Progenitor cell of endocrine pancreas (in vitro differentiated cells): Measurements from ENCODE around the gene LMO7. TPM values are rescaled to one million over a fixed set of nuclear protein-coding genes. Genes with fewer than 3 reads are reported as not detected.

Source experiments
- DNase-seq: peaks from one replicate; pipeline ENCODE4 v3.0.0; 2021; ENCODE audit warnings: low spot score; ENCODE audit not compliant: unreplicated experiment
- H3K27ac Mint-ChIP-seq: 2 replicates; pipeline ENCODE4 v1.8.0; 2021; ENCODE audit warnings: mild to moderate bottlenecking, moderate library complexity, mixed read lengths
- H3K27me3 Mint-ChIP-seq: 2 replicates; pipeline ENCODE4 v1.8.0; 2021; ENCODE audit warnings: mixed read lengths
- H3K36me3 Mint-ChIP-seq: 2 replicates; pipeline ENCODE4 v1.8.0; 2022; ENCODE audit warnings: mixed read lengths; ENCODE audit not compliant: insufficient read depth
- H3K4me1 Mint-ChIP-seq: 2 replicates; pipeline ENCODE4 v1.8.0; 2021; ENCODE audit warnings: low read depth, mixed read lengths
- H3K4me3 Mint-ChIP-seq: 2 replicates; pipeline ENCODE4 v1.8.0; 2021; ENCODE audit warnings: low read depth, mild to moderate bottlenecking, moderate library complexity, mixed read lengths
- H3K9me3 Mint-ChIP-seq: 2 replicates; pipeline ENCODE4 v1.8.0; 2021; ENCODE audit warnings: low read depth, mixed read lengths
- total RNA-seq: library from RNA; stranded (reverse); gene quantifications from 2 replicates; pipeline ENCODE4 v1.2.1, GENCODE V29; 2021
- TF ChIP-seq, protein P1 (sequence below): fragments of 200-600 bp; sonication (generic); IDR thresholded peaks from one replicate; pipeline ENCODE4 v1.5.0; 2021; ENCODE audit warnings: antibody characterized with exemption, mild to moderate bottlenecking; ENCODE audit not compliant: unreplicated experiment

Gene LMO7
- total RNA-seq, 1 donor from 2014 or later, result 15.0 TPM

DNA sequence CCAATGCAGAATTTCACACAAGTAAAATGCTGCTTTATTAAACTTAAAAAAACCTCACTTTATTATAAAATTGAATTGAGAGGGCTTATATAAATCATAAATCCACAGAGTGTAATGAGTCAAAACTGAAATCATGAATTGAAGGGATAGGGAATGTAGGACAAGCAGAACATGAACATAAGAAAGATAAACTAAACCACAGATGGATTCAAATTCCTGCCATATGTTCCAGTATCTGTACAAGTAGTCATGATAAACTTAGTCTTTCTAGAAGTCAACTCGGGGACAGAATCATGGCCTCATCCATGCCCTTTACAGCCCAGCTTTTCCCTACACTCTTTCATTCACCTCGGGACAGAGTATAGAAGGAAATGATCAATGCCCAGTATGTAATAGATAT is 16.6 kb downstream of the LMO7 start:
- H3K9me3 Mint-ChIP-seq, result no peaks in the 10 kb centered on the region
- TF ChIP-seq, protein P1, sequence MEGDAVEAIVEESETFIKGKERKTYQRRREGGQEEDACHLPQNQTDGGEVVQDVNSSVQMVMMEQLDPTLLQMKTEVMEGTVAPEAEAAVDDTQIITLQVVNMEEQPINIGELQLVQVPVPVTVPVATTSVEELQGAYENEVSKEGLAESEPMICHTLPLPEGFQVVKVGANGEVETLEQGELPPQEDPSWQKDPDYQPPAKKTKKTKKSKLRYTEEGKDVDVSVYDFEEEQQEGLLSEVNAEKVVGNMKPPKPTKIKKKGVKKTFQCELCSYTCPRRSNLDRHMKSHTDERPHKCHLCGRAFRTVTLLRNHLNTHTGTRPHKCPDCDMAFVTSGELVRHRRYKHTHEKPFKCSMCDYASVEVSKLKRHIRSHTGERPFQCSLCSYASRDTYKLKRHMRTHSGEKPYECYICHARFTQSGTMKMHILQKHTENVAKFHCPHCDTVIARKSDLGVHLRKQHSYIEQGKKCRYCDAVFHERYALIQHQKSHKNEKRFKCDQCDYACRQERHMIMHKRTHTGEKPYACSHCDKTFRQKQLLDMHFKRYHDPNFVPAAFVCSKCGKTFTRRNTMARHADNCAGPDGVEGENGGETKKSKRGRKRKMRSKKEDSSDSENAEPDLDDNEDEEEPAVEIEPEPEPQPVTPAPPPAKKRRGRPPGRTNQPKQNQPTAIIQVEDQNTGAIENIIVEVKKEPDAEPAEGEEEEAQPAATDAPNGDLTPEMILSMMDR, result no peak
- H3K4me1 Mint-ChIP-seq, result no peaks in the 10 kb centered on the region
- H3K36me3 Mint-ChIP-seq, result no peaks in the 10 kb centered on the region
- H3K4me3 Mint-ChIP-seq, result no peak overlapping the region
- no peak overlapping the region for H3K27ac Mint-ChIP-seq
- no peak for DNase-seq
- no peaks in the 10 kb centered on the region for H3K27me3 Mint-ChIP-seq

GRCh38 chr13:75656425-75656989 is 20.4 kb downstream of the LMO7 start:
- H3K27me3 Mint-ChIP-seq, result no peaks in the 10 kb centered on the region
- H3K27ac Mint-ChIP-seq, result no peak overlapping the region
- no peak for DNase-seq
- TF ChIP-seq, protein P1, result no peak
- peaks cover 2% of the 10 kb centered on the region for H3K36me3 Mint-ChIP-seq
- H3K4me3 Mint-ChIP-seq, result no peak overlapping the region
- H3K9me3 Mint-ChIP-seq, result peaks cover 4% of the 10 kb centered on the region
- peaks cover 2% of the 10 kb centered on the region for H3K4me1 Mint-ChIP-seq

- Mint-ChIP-seq H3K4me1 (peaks cover 2% of the 10 kb centered on the region), H3K4me3 (no peak overlapping the region), H3K36me3 (peaks cover 2% of the 10 kb centered on the region), H3K9me3 (peaks cover 4% of the 10 kb centered on the region), H3K27me3 (no peaks in the 10 kb centered on the region), H3K27ac (no peak overlapping the region)
- TF ChIP-seq, protein P1, result no peak
- no peak for DNase-seq
Observed at GRCh38 chr13:75657111-75657510, 21.0 kb downstream of the LMO7 start.

- no peak overlapping the region for H3K4me3 Mint-ChIP-seq
- TF ChIP-seq, protein P1, result no peak
- H3K9me3 Mint-ChIP-seq, result peaks cover 8% of the 10 kb centered on the region
- H3K4me1 Mint-ChIP-seq, result peaks cover 5% of the 10 kb centered on the region
- peaks cover 2% of the 10 kb centered on the region for H3K36me3 Mint-ChIP-seq
- H3K27me3 Mint-ChIP-seq, result no peaks in the 10 kb centered on the region
- no peak overlapping the region for H3K27ac Mint-ChIP-seq
- no peak for DNase-seq
Observed at GRCh38 chr13:75660694-75661093, 24.6 kb downstream of the LMO7 start.

- Mint-ChIP-seq H3K4me1 (peaks cover 6% of the 10 kb centered on the region), H3K4me3 (no peak overlapping the region), H3K36me3 (peaks cover 2% of the 10 kb centered on the region), H3K9me3 (peaks cover 8% of the 10 kb centered on the region), H3K27me3 (no peaks in the 10 kb centered on the region), H3K27ac (no peak overlapping the region)
- DNase-seq, result no peak
- TF ChIP-seq, protein P1, result no peak
Observed at GRCh38 chr13:75661443-75661842, 25.3 kb downstream of the LMO7 start.
